IMR-90 (cell line): ENCODE results near the gene GNA14. TPM values are rescaled to one million over a fixed set of nuclear protein-coding genes. Genes with fewer than 3 reads are reported as not detected.

Source experiments
- ATAC-seq: fragments of 200-7000 bp; cut with Tn5 transposase; 2 replicates; pipeline ENCODE4 v1.9.1; 2020; ENCODE audit warnings: low read depth, mild to moderate bottlenecking, moderate library complexity
- BruUV-seq: library from RNA; stranded (reverse); fragments of 400-500 nt; replicated peaks from 2 replicates; lab custom pipeline; 2021; lab: Mats Ljungman, UMichigan
- CTCF ChIA-PET: fragments of 300-600 bp; formaldehyde crosslinking; extraction: SDS; loops from one replicate; lab custom pipeline; 2021; ENCODE audit warnings: antibody characterized with exemption; lab: Yijun Ruan, JAX
- POLR2A ChIA-PET: fragments of 300-600 bp; sonication (Branson Sonifier 250); formaldehyde crosslinking; loops from one replicate; lab custom pipeline; 2022; ENCODE audit warnings: antibody characterized with exemption; ENCODE audit not compliant: unreplicated experiment; lab: Charles Lee
- DNase-seq: peaks from one replicate; pipeline ENCODE4 v3.0.0; 2013
- H2AFZ ChIP-seq: replicated peaks from 2 replicates; pipeline ENCODE3; 2013; ENCODE audit warnings: low read length, mild to moderate bottlenecking; ENCODE audit not compliant: poor library complexity
- H2AK5ac ChIP-seq: 2 replicates; pipeline ENCODE4 v1.6.1; 2013; ENCODE audit warnings: low read depth, low read length, inconsistent platforms
- H2AK9ac ChIP-seq: replicated peaks from 2 replicates; pipeline ENCODE3; 2013; ENCODE audit warnings: mild to moderate bottlenecking, low read depth, low read length, moderate library complexity; ENCODE audit not compliant: poor library complexity
- H2BK120ac ChIP-seq: 2 replicates; pipeline ENCODE4 v1.6.1; 2013; ENCODE audit warnings: low read depth, low read length, inconsistent platforms
- H2BK15ac ChIP-seq: 3 replicates; pipeline ENCODE4 v1.6.1; 2013; ENCODE audit warnings: low read depth, low read length, inconsistent platforms
- H2BK20ac ChIP-seq: 2 replicates; pipeline ENCODE4 v1.6.1; 2013; ENCODE audit warnings: low read depth, mild to moderate bottlenecking, inconsistent platforms, low read length, moderate library complexity
- H2BK5ac ChIP-seq: 2 replicates; pipeline ENCODE4 v1.6.1; 2013; ENCODE audit warnings: mild to moderate bottlenecking, low read depth, low read length, inconsistent platforms; ENCODE audit not compliant: poor library complexity, severe bottlenecking
- H3K14ac ChIP-seq: replicated peaks from 2 replicates; pipeline ENCODE4 v1.6.1; 2013; ENCODE audit warnings: low read depth, low read length, inconsistent platforms
- H3K18ac ChIP-seq: 2 replicates; pipeline ENCODE4 v1.6.1; 2013; ENCODE audit warnings: low read depth, low read length, control low read depth
- H3K23ac ChIP-seq: 2 replicates; pipeline ENCODE4 v1.6.1; 2013; ENCODE audit warnings: low read depth, low read length, inconsistent platforms
- H3K27ac ChIP-seq: 2 replicates; pipeline ENCODE4 v1.5.1; 2013; ENCODE audit warnings: mild to moderate bottlenecking, control low read depth, low read length; ENCODE audit not compliant: insufficient read depth
- H3K27me3 ChIP-seq: 2 replicates; pipeline ENCODE4 v1.6.1; 2013; ENCODE audit warnings: low read length; ENCODE audit not compliant: control insufficient read depth, insufficient read depth
- H3K36me3 ChIP-seq: 2 replicates; pipeline ENCODE4 v1.6.1; 2013; ENCODE audit warnings: low read length, mixed read lengths; ENCODE audit not compliant: control insufficient read depth, insufficient read depth
- H3K4ac ChIP-seq: 2 replicates; pipeline ENCODE4 v1.6.1; 2013; ENCODE audit warnings: low read depth, low read length, inconsistent platforms
- H3K4me1 ChIP-seq: 2 replicates; pipeline ENCODE4 v1.6.1; 2013; ENCODE audit warnings: low read length, mixed read lengths; ENCODE audit not compliant: control insufficient read depth, insufficient read depth
- H3K4me2 ChIP-seq: 2 replicates; pipeline ENCODE4 v1.6.1; 2013; ENCODE audit warnings: low read depth, mild to moderate bottlenecking, control low read depth, low read length, moderate library complexity
- H3K4me3 ChIP-seq: 2 replicates; pipeline ENCODE4 v1.5.1; 2013; ENCODE audit warnings: low read depth, mild to moderate bottlenecking, control low read depth, low read length, moderate library complexity; ENCODE audit not compliant: insufficient read depth
- H3K56ac ChIP-seq: 2 replicates; pipeline ENCODE4 v1.6.1; 2013; ENCODE audit warnings: low read length, inconsistent platforms; ENCODE audit not compliant: insufficient read depth; ENCODE audit errors: extremely low read depth
- H3K79me1 ChIP-seq, 2 experiments: 2 replicates each; pipeline ENCODE4 v1.6.1; 2013; ENCODE audit warnings: low read length in 2 of 2, inconsistent platforms in 1 of 2, low read depth in 1 of 2
- H3K9ac ChIP-seq: 2 replicates; pipeline ENCODE4 v1.6.1; 2013; ENCODE audit warnings: low read depth, low read length, control low read depth
- H3K9me1 ChIP-seq: 2 replicates; pipeline ENCODE4 v1.6.1; 2013; ENCODE audit warnings: low read length, inconsistent platforms; ENCODE audit not compliant: insufficient read depth
- H3K9me3 ChIP-seq: 2 replicates; pipeline ENCODE4 v1.6.1; 2013; ENCODE audit warnings: low read length; ENCODE audit not compliant: control insufficient read depth, insufficient read depth
- H4K20me1 ChIP-seq: 2 replicates; pipeline ENCODE4 v1.6.1; 2013; ENCODE audit warnings: low read length, inconsistent platforms; ENCODE audit not compliant: insufficient read depth
- H4K5ac ChIP-seq: 2 replicates; pipeline ENCODE4 v1.6.1; 2013; ENCODE audit warnings: mild to moderate bottlenecking, low read depth, low read length, control low read depth
- H4K8ac ChIP-seq, 2 experiments: 2 replicates each; pipeline ENCODE4 v1.6.1; 2013; ENCODE audit warnings: low read depth in 2 of 2, low read length in 2 of 2, control low read depth in 1 of 2, inconsistent platforms in 1 of 2
- H4K91ac ChIP-seq: 2 replicates; pipeline ENCODE4 v1.6.1; 2013; ENCODE audit warnings: low read depth, low read length, inconsistent platforms; ENCODE audit not compliant: insufficient read depth
- FOS ChIP-seq: fragments of 150-350 bp; IDR thresholded peaks from 2 replicates; pipeline ENCODE4 v1.6.1; 2016; ENCODE audit warnings: low read depth, low read length
- MAFK ChIP-seq: IDR thresholded peaks from 2 replicates; pipeline ENCODE4 v1.6.1; 2012; ENCODE audit warnings: low read depth, low read length, improper control_type of control experiment
- MAZ ChIP-seq: IDR thresholded peaks from 2 replicates; pipeline ENCODE4 v1.6.1; 2012; ENCODE audit warnings: low read depth, mild to moderate bottlenecking, low read length, improper control_type of control experiment, moderate library complexity, borderline replicate concordance
- MXI1 ChIP-seq: IDR thresholded peaks from 2 replicates; pipeline ENCODE4 v1.6.1; 2012; ENCODE audit warnings: low read depth, mild to moderate bottlenecking, low read length, moderate library complexity, borderline replicate concordance
- POLR2A ChIP-seq: IDR thresholded peaks from 2 replicates; pipeline ENCODE4 v1.6.1; 2012; ENCODE audit warnings: mild to moderate bottlenecking, low read depth, low read length
- RAD21 ChIP-seq: IDR thresholded peaks from 2 replicates; pipeline ENCODE4 v1.6.1; 2012; ENCODE audit warnings: low read length, improper control_type of control experiment
- RFX5 ChIP-seq: IDR thresholded peaks from 2 replicates; pipeline ENCODE4 v1.8.0; 2012; ENCODE audit warnings: low read depth, mild to moderate bottlenecking, low read length, moderate library complexity
- WGBS, 2 experiments: methylation state at CpG; one replicate each; pipeline versions ENCODE4 v1.1.5 to v1.1.7; 2013; ENCODE audit warnings: missing lambda C conversion rate in 2 of 2; ENCODE audit not compliant: insufficient read length in 1 of 2; ENCODE audit errors: extremely low coverage in 2 of 2; 5-methylcytosine and 5-hydroxymethylcytosine counted together
- dilution Hi-C: fragments of 300-500 bp; cut with HindIII; formaldehyde crosslinking; loops from one replicate; pipeline ENCODE4 v1.14.3; 2018; ENCODE audit warnings: low sequenced_read_pairs; ENCODE audit not compliant: unreplicated experiment
- in situ Hi-C: fragments of 300-500 bp; cut with MboI; formaldehyde crosslinking; loops from 3 replicates; pipeline ENCODE4 v1.14.3; 2019; ENCODE audit warnings: low sequenced_read_pairs, inconsistent platforms, mixed read lengths
- intact Hi-C: fragments of 100-400 bp; cut with micrococcal nuclease; formaldehyde crosslinking; loops from 2 replicates; pipeline ENCODE4 v1.10.0; 2022
- polyA plus RNA-seq, 3 experiments: library from polyadenylated mRNA; depleted of rRNA; stranded (reverse); fragments of >200 nt; gene quantifications; 2 replicates each; pipeline ENCODE4 v1.2.3, GENCODE V29; 2012; ENCODE audit warnings: low replicate concordance in 1 of 3
- total RNA-seq: library from RNA; depleted of rRNA; stranded (reverse); fragments of >200 nt; gene quantifications from 2 replicates; pipeline ENCODE4 v1.2.3, GENCODE V29; 2012

GNA14 gene
- total and polyA plus RNA-seq, 2 of the 4 experiments (the other 2 are of a cell fraction), result under 0.01 to 0.03 TPM

DNA sequence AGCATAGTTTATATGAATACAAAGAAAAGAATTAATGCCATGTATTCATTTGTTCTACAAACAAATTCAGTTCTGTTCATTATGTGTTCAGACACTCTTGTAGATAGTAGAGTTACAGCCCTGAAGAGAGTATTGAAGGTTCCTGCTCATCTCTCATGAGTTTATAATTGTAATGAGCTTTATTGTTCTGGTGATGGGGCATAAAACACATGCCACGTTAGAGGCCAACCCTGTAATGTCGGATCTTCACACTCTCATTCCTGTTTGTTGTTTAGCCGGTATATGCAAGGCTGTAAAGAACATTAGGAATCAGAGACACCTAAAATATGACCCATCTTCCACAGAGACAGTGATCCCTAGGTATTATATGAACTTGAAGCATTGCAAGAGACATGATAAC lies 256.3 kb downstream of the GNA14 start:
- dilution Hi-C loops, result no loop called here
- ATAC-seq, result no peak

More for the DNA sequence above, 256.3 kb downstream of the GNA14 start:
- Histone ChIP-seq H3K27ac (no peak overlapping the region), H2BK20ac (no peak overlapping the region), H3K18ac (no peak overlapping the region), H3K9me1 (no peaks in the 10 kb centered on the region), H2BK5ac (no peak overlapping the region), H2AFZ (no peak overlapping the region), H2AK5ac (no peak overlapping the region), H3K23ac (no peak overlapping the region), H3K36me3 (peaks cover 3% of the 10 kb centered on the region; the same call in 1 of the 2 replicates), H3K79me1 (no peaks in the 10 kb centered on the region), H3K27me3 (no peaks in the 10 kb centered on the region), H2AK9ac (no peak overlapping the region), H2BK120ac (no peak overlapping the region), H2BK15ac (no peak overlapping the region), H3K9me3 (no peaks in the 10 kb centered on the region), H3K4me2 (no peak overlapping the region), H3K4me1 (no peaks in the 10 kb centered on the region), H3K9ac (no peak overlapping the region), H4K20me1 (no peaks in the 10 kb centered on the region), H3K4me3 (no peak overlapping the region), H4K91ac (no peak overlapping the region), H3K4ac (no peak overlapping the region), H4K8ac (no peak overlapping the region), H4K5ac (no peak overlapping the region), H3K56ac (no peak overlapping the region), H3K14ac (no peak overlapping the region)
- no peak for DNase-seq
- no peak for TF ChIP-seq MAZ
- TF ChIP-seq POLR2A, result no peak
- no peak for TF ChIP-seq FOS
- TF ChIP-seq RFX5, result no peak
- TF ChIP-seq MXI1, result no peak
- no peak for TF ChIP-seq MAFK
- no peak for TF ChIP-seq RAD21
- no CpG with 5 or more reads among the region's 3 CpGs for WGBS, 2 experiments
- POLR2A ChIA-PET, result no interaction called here
- CTCF ChIA-PET, result no interaction called here
- in situ Hi-C loops (no loop called here), intact Hi-C loops (no loop called here)
- no TSS peak for BruUV-seq
